Measurements from ENCODE around the gene TNS1. TPM values are rescaled to one million over a fixed set of nuclear protein-coding genes. Genes with fewer than 3 reads are reported as not detected.

The TNS1 gene
- polyA plus RNA-seq, 1 of the 3 experiments (the other 2 are of a cell fraction): 12.1 TPM

- no peaks in the 10 kb centered on the region for H3K9me3 ChIP-seq
- H3K27ac ChIP-seq (ENCODE audit: low read depth in 2 of 2, low read length in 1 of 2): no peak overlapping the region
- H3K9ac ChIP-seq: no peak overlapping the region
- no peaks in the 10 kb centered on the region for H3K79me2 ChIP-seq (ENCODE audit: insufficient read depth)
- H3K9me2 ChIP-seq: no peaks in the 10 kb centered on the region
- DNase-seq: no peak
- 79% methylated on average over 4 of the region's 6 CpGs for WGBS (ENCODE audit: low lambda C conversion rate)
- H3K4me1 ChIP-seq (ENCODE audit: control insufficient read depth in 1 of 2, insufficient read depth in 2 of 2, low read depth in 1 of 2, low read length in 1 of 2): no peaks in the 10 kb centered on the region; a peak in 1 of 4 replicates
- H3K4me3 ChIP-seq (ENCODE audit: low read depth in 2 of 2, low read length in 1 of 2): no peak overlapping the region
- POLR2A ChIA-PET: no interaction called here
- CTCF ChIA-PET: interaction anchor here (1.3 to 1.6 kb wide), 4 partner anchors 10 to 60 kb away, joined by 3 to 8 read pairs (median 4); no protein-coding TSS in a partner anchor
- no peak overlapping the region for H2AFZ ChIP-seq (ENCODE audit: low read depth)
- H3K27me3 ChIP-seq (ENCODE audit: insufficient read depth): no peaks in the 10 kb centered on the region
- H4K20me1 ChIP-seq (ENCODE audit: insufficient read depth): peaks cover 27% of the 10 kb centered on the region; the same call in 1 of the 2 replicates
- H3F3A ChIP-seq (replicated peaks; ENCODE audit: insufficient read depth): peaks cover 3% of the 10 kb centered on the region
- peaks cover 22 to 36% of the 10 kb centered on the region in 2 experiments for H3K36me3 ChIP-seq (replicated peaks in 1 of 2; ENCODE audit: control insufficient read depth in 1 of 2, insufficient read depth in 2 of 2, low read length in 1 of 2)
- no peak overlapping the region for H3K4me2 ChIP-seq
- TF ChIP-seq EP300 (IDR thresholded peaks at IDR 0.05; ENCODE audit: borderline replicate concordance in 1 of 2, low read depth in 1 of 2, low read length in 1 of 2) (no peak), POLR2AphosphoS5 (IDR thresholded peaks at IDR 0.05; ENCODE audit: low read depth, low read length) (no peak), TAF1 (IDR thresholded peaks at IDR 0.05; ENCODE audit: borderline replicate concordance, low read depth, low read length) (no peak), SIN3A (IDR thresholded peaks at IDR 0.05; ENCODE audit: borderline replicate concordance, low read depth, low read length) (no peak), SMC3 (IDR thresholded peaks at IDR 0.05; ENCODE audit: low read depth, low read length) (no peak), JUND (IDR thresholded peaks at IDR 0.05) (no peak), RCOR1 (IDR thresholded peaks at IDR 0.05; ENCODE audit: low read length) (no peak), TEAD4 (IDR thresholded peaks at IDR 0.05; ENCODE audit: borderline replicate concordance, insufficient read depth) (no peak), RXRA (IDR thresholded peaks at IDR 0.05; ENCODE audit: borderline replicate concordance, low read depth) (no peak), MXI1 (IDR thresholded peaks at IDR 0.05; ENCODE audit: low read depth, low read length) (no peak), FOXJ3 (CRISPR knock-in tag; IDR thresholded peaks at IDR 0.05) (no peak), REST (IDR thresholded peaks at IDR 0.05; ENCODE audit: low read depth, low read length) (no peak), NFIC (IDR thresholded peaks at IDR 0.05; ENCODE audit: borderline replicate concordance) (no peak), USF2 (IDR thresholded peaks at IDR 0.05; ENCODE audit: borderline replicate concordance, low read depth, low read length) (no peak), RFX5 (IDR thresholded peaks at IDR 0.05; ENCODE audit: low read length) (no peak), USF1 (IDR thresholded peaks at IDR 0.05; ENCODE audit: borderline replicate concordance, low read depth) (no peak), TCF12 (IDR thresholded peaks at IDR 0.05) (no peak), YY1 (IDR thresholded peaks at IDR 0.05; ENCODE audit: low read depth) (no peak), IRF3 (IDR thresholded peaks at IDR 0.05; ENCODE audit: low read depth, low read length) (no peak)
Observed at GRCh38 chr2:217826520-217826919, 176.3 kb downstream of the TNS1 start.
